AG04449 (cell line): Measurements from ENCODE around the gene CD2AP.

Experiments
- CTCF ChIA-PET: fragments of 350-600 bp; formaldehyde crosslinking; extraction: SDS; loops from one replicate; lab custom pipeline; 2021; ENCODE audit warnings: antibody characterized with exemption; lab: Yijun Ruan, JAX
- POLR2A ChIA-PET: fragments of 400-600, 350-600 bp; formaldehyde crosslinking; extraction: SDS; loops from one replicate; lab custom pipeline; 2020; ENCODE audit warnings: antibody characterized with exemption, inconsistent platforms; lab: Yijun Ruan, JAX
- DNase-seq: peaks from one replicate; pipeline ENCODE4 v3.0.0-alpha.2; 2010; ENCODE audit warnings: low read depth, low spot score
- H3K4me3 ChIP-seq: 2 replicates; pipeline ENCODE4 v1.5.1; 2011; ENCODE audit warnings: low read depth, mild to moderate bottlenecking, control low read depth, low read length
- CTCF ChIP-seq: IDR thresholded peaks from one replicate; pipeline ENCODE4 v1.5.1; 2011; ENCODE audit warnings: mild to moderate bottlenecking, moderate library complexity, low read length, control low read depth, inconsistent platforms; ENCODE audit not compliant: insufficient read depth; ENCODE audit errors: missing control alignments

Gene CD2AP

GRCh38 chr6:47581591-47581990 is 104.0 kb downstream of the CD2AP start:
- no peak for TF ChIP-seq CTCF
- H3K4me3 ChIP-seq, result no peak overlapping the region
- ChIA-PET POLR2A (no interaction called here), CTCF (no interaction called here)
- DNase-seq, result no peak

GRCh38 chr6:47587493-47587892 is 109.9 kb downstream of the CD2AP start:
- DNase-seq, result no peak
- CTCF ChIA-PET, result no interaction called here
- no peak overlapping the region for H3K4me3 ChIP-seq
- TF ChIP-seq CTCF, result no peak
- POLR2A ChIA-PET, result no interaction called here

- no peak for TF ChIP-seq CTCF
- H3K4me3 ChIP-seq, result no peak overlapping the region
- ChIA-PET CTCF (interaction anchor here (0.6 to 1.0 kb wide), 2 partner anchors 16 to 39 kb away, joined by 3 read pairs; no protein-coding TSS in a partner anchor), POLR2A (no interaction called here)
- DNase-seq, result no peak
Observed at GRCh38 chr6:47592131-47592840, 114.7 kb downstream of the CD2AP start.

GRCh38 chr6:47593979-47594378 is 116.4 kb downstream of the CD2AP start:
- no peak for TF ChIP-seq CTCF
- CTCF ChIA-PET, result interaction anchor here (1.0 to 2.0 kb wide), 2 partner anchors 21 to 22 kb away, joined by 3 to 4 read pairs; no protein-coding TSS in a partner anchor
- H3K4me3 ChIP-seq, result no peak overlapping the region
- no peak for DNase-seq
- POLR2A ChIA-PET, result no interaction called here

GRCh38 chr6:47595785-47596184 is 118.2 kb downstream of the CD2AP start:
- no peak for DNase-seq
- POLR2A ChIA-PET, result no interaction called here

More at GRCh38 chr6:47595785-47596184, 118.2 kb downstream of the CD2AP start:
- no peak overlapping the region for H3K4me3 ChIP-seq
- CTCF ChIA-PET, result no interaction called here
- TF ChIP-seq CTCF, result no peak
